ENCODE data around the gene RBM17. TPM values are rescaled to one million over a fixed set of nuclear protein-coding genes. Genes with fewer than 3 reads are reported as not detected.

The RBM17 gene
- total and polyA plus RNA-seq, 2 of the 4 experiments (the other 2 are of a cell fraction), result 24.6 to 56.7 TPM

- Histone ChIP-seq H4K20me1 (ENCODE audit: insufficient read depth, low read length) (no peaks in the 10 kb centered on the region), H3K27me3 (ENCODE audit: control insufficient read depth, insufficient read depth, low read length) (peaks cover 3% of the 10 kb centered on the region; the same call in 1 of the 2 replicates), H2BK15ac (ENCODE audit: low read depth, low read length) (no peak overlapping the region), H3K27ac (ENCODE audit: insufficient read depth, low read length) (no peak overlapping the region), H3K4ac (ENCODE audit: low read depth, low read length) (0 out of 2 replicates have a peak overlapping the region, but pooled peaks have one; percentile 29), H3K18ac (ENCODE audit: low read depth, low read length) (no peak overlapping the region), H4K8ac (ENCODE audit: low read depth in 2 of 2, low read length in 2 of 2) (no peak overlapping the region; a peak in 1 of 4 replicates), H3K4me1 (ENCODE audit: control insufficient read depth, insufficient read depth, low read length) (peaks cover 11% of the 10 kb centered on the region), H3K79me1 (ENCODE audit: low read depth in 1 of 2, low read length in 2 of 2) (no peaks in the 10 kb centered on the region), H2BK20ac (ENCODE audit: low read depth, low read length) (no peak overlapping the region), H4K91ac (ENCODE audit: insufficient read depth, low read depth, low read length) (no peak overlapping the region), H2AK9ac (replicated peaks; ENCODE audit: low read depth, low read length, poor library complexity) (no peak overlapping the region), H3K14ac (replicated peaks; ENCODE audit: low read depth, low read length) (no peak overlapping the region), H3K23ac (ENCODE audit: low read depth, low read length) (no peak overlapping the region), H3K56ac (ENCODE audit: extremely low read depth, insufficient read depth, low read length) (no peak overlapping the region), H3K4me2 (ENCODE audit: low read depth, low read length) (no peak overlapping the region; the same call in 1 of the 2 replicates), H3K36me3 (ENCODE audit: control insufficient read depth, insufficient read depth, low read length) (no peaks in the 10 kb centered on the region), H2BK5ac (ENCODE audit: low read depth, low read length, poor library complexity, severe bottlenecking) (no peak overlapping the region), H3K4me3 (ENCODE audit: insufficient read depth, low read depth, low read length) (no peak overlapping the region), H2AK5ac (ENCODE audit: low read depth, low read length) (no peak overlapping the region), H4K5ac (ENCODE audit: low read depth, low read length) (no peak overlapping the region), H2AFZ (replicated peaks; ENCODE audit: low read length, poor library complexity) (no peak overlapping the region), H2BK120ac (ENCODE audit: low read depth, low read length) (no peak overlapping the region), H3K9ac (ENCODE audit: low read depth, low read length) (no peak overlapping the region), H3K9me3 (ENCODE audit: control insufficient read depth, insufficient read depth, low read length) (peaks cover 2% of the 10 kb centered on the region; the same call in 1 of the 2 replicates), H3K9me1 (ENCODE audit: insufficient read depth, low read length) (peaks cover 2% of the 10 kb centered on the region; the same call in 1 of the 2 replicates)
- intact Hi-C loops (cut with micrococcal nuclease) (no loop called here), in situ Hi-C loops (cut with MboI; ENCODE audit: low sequenced_read_pairs) (no loop called here), dilution Hi-C loops (cut with HindIII; ENCODE audit: low sequenced_read_pairs, unreplicated experiment) (no loop called here)
- 82% methylated on average over 7 of the region's 9 CpGs; no CpG with 5 or more reads in 1 of the 2 experiments for WGBS, 2 experiments (ENCODE audit: extremely low coverage in 2 of 2, insufficient read length in 1 of 2)
- TF ChIP-seq SMC3 (IDR thresholded peaks at IDR 0.05; ENCODE audit: low read depth, low read length), result no peak
- TF ChIP-seq RFX5 (IDR thresholded peaks at IDR 0.05; ENCODE audit: low read depth, low read length), result no peak
- no peak for TF ChIP-seq MAFK (IDR thresholded peaks at IDR 0.05; ENCODE audit: low read depth, low read length)
- no peak for TF ChIP-seq POLR2A (IDR thresholded peaks at IDR 0.05; ENCODE audit: low read depth, low read length)
- no peak for TF ChIP-seq CEBPB (IDR thresholded peaks at IDR 0.05; ENCODE audit: low read depth, low read length)
- no peak for TF ChIP-seq MXI1 (IDR thresholded peaks at IDR 0.05; ENCODE audit: borderline replicate concordance, low read depth, low read length)
- TF ChIP-seq RAD21 (IDR thresholded peaks at IDR 0.05; ENCODE audit: low read length), result no peak
- no peak for TF ChIP-seq CTCF (conservative IDR thresholded peaks at IDR 0.05; ENCODE audit: low read depth, low read length)
- no peak for TF ChIP-seq MAZ (IDR thresholded peaks at IDR 0.05; ENCODE audit: borderline replicate concordance, low read depth, low read length)
- TF ChIP-seq FOS (IDR thresholded peaks at IDR 0.05; ENCODE audit: low read depth, low read length), result no peak
- no peak for TF ChIP-seq USF2 (IDR thresholded peaks at IDR 0.05; ENCODE audit: low read depth, low read length)
- TF ChIP-seq BHLHE40 (IDR thresholded peaks at IDR 0.05; ENCODE audit: low read depth, low read length), result no peak
- no peak for TF ChIP-seq CHD1 (IDR thresholded peaks at IDR 0.05; ENCODE audit: low read depth, low read length)
- ChIA-PET POLR2A (ENCODE audit: unreplicated experiment) (no interaction called here), CTCF (interaction anchor here (1.7 kb wide), 1 partner anchor 319 kb away, joined by 5 read pairs; no protein-coding TSS in a partner anchor)
- DNase-seq, result no peak
- no TSS peak for BruUV-seq (replicated peaks)
- peak; percentile 7; the same call in 1 of the 2 replicates for ATAC-seq (ENCODE audit: low read depth)
Observed at GRCh38 chr10:6082496-6083395, 6.1 kb upstream of the RBM17 start.

All from IMR-90 (cell line).